Skeletal muscle tissue (tissue), 4 donors: ENCODE measurements around the gene DCT. TPM values are rescaled to one million over a fixed set of nuclear protein-coding genes. Genes with fewer than 3 reads are reported as not detected.

ENCODE experiments used
- H3K27ac ChIP-seq: one replicate; pipeline ENCODE4 v1.7.0; 2013; ENCODE audit warnings: mild to moderate bottlenecking, low read depth, low read length, inconsistent platforms
- H3K27me3 ChIP-seq, 3 donors: one replicate each; pipeline ENCODE4 v1.7.0; 2013; ENCODE audit warnings: low read length in 3 of 3; ENCODE audit not compliant: control insufficient read depth in 3 of 3, insufficient read depth in 3 of 3
- H3K36me3 ChIP-seq, 3 donors: one replicate each; pipeline ENCODE4 v1.7.0; 2013; ENCODE audit warnings: low read length in 3 of 3; ENCODE audit not compliant: control insufficient read depth in 3 of 3, insufficient read depth in 3 of 3
- H3K4me1 ChIP-seq, 3 donors: one replicate each; pipeline ENCODE4 v1.7.0; 2013; ENCODE audit warnings: low read length in 3 of 3, mild to moderate bottlenecking in 3 of 3; ENCODE audit not compliant: control insufficient read depth in 3 of 3, insufficient read depth in 3 of 3
- H3K4me3 ChIP-seq, 3 donors: one replicate each; pipeline ENCODE4 v1.7.0; 2013; ENCODE audit warnings: low read length in 3 of 3
- H3K9ac ChIP-seq, 3 donors: one replicate each; pipeline ENCODE4 v1.7.0; 2013; ENCODE audit warnings: low read length in 3 of 3, mild to moderate bottlenecking in 3 of 3, moderate library complexity in 2 of 3, low read depth in 1 of 3
- H3K9me3 ChIP-seq, 3 donors: one replicate each; pipeline ENCODE4 v1.7.0; 2013; ENCODE audit warnings: low read length in 3 of 3; ENCODE audit not compliant: control insufficient read depth in 3 of 3
- total RNA-seq: library from RNA; depleted of rRNA; stranded (reverse); fragments of >200 nt; gene quantifications from one replicate; pipeline ENCODE4 v1.2.3, GENCODE V29; 2014
- donor health status: Osteomylitis.

DCT gene
- total RNA-seq, 1 donor from 2014 or later = under 0.01 TPM

DNA sequence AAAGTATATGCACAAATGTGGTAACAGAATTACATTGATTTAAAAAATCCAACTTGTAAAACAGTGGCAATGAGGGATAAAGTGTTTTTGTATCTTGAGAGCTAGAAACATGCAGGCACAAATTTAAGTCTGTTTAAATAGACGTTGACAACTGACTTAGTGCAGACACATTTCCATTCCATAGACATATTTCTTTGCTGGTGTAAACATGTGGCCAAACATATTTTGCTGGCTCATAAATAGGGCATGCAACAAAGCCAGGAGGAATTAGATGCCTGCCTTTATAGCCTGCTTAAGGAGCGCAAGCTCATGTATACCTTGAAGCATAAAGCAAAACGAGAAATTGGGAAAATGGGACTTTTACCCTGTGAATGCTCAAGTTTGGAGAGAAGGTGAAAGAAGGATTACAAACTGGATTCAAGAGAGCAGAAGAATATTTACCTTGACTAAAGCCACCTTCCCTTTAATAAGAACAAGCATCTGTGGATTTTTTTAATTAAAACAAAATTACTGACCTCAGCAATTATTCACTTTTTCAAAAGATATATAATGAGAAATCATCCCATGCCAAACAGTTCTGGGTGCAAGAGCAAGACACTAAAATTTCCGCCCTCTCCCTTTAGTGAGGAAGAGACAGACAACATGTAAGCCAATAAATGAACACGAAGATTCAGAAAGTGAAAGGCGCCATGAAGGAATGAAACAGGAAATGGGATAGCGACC lies 71.0 kb downstream of the DCT start:
- Histone ChIP-seq H3K9me3 (no peaks in the 10 kb centered on the region), H3K4me1 (no peaks in the 10 kb centered on the region), H3K36me3 (no peaks in the 10 kb centered on the region), H3K9ac (no peak overlapping the region), H3K27ac (no peak overlapping the region), H3K27me3 (no peaks in the 10 kb centered on the region), H3K4me3 (no peak overlapping the region)

DNA sequence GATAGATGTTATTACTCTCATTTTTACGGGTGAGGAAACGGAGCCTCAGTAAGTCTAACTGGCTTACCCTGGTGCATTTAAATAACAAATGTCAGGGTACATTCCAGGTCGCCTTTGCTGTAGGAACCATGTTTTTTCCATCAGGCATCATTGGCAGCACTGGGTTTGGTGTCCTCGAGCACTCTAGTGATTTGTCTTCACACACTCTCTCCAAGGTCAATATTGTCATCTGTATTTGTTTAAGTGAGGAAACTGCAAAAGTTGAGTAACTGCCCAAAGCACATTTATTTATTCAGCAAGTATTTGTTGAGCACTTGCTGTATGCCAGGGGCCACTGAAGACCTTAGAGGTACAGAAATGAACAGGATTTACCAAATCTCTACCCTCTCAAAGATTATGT lies 78.6 kb downstream of the DCT start:
- Histone ChIP-seq H3K4me1 (no peaks in the 10 kb centered on the region), H3K36me3 (no peaks in the 10 kb centered on the region), H3K27me3 (no peaks in the 10 kb centered on the region), H3K4me3 (no peak overlapping the region), H3K9me3 (no peaks in the 10 kb centered on the region), H3K27ac (no peak overlapping the region), H3K9ac (no peak overlapping the region)

DNA sequence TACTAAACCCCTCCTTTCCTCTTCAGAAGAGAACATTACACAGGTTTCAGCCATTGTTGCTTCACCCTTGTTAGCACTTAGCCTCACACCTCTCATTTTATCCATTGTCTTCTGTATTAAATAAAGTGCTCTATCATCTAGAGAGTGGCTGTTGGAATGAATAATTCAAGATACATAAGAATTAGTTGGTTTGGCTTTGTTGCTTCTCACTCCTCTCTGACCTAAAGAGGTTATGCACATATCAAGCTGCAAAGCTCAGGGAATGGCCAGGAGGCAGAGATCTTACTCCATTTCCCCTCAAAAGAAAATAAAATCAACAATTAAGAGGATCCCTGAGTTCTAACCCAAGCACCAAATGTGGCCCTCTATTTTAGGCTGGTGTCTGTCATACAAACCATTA lies 79.7 kb downstream of the DCT start:
- Histone ChIP-seq H3K9me3 (no peaks in the 10 kb centered on the region), H3K27me3 (no peaks in the 10 kb centered on the region), H3K36me3 (no peaks in the 10 kb centered on the region), H3K4me3 (no peak overlapping the region), H3K9ac (no peak overlapping the region), H3K4me1 (no peaks in the 10 kb centered on the region), H3K27ac (no peak overlapping the region)

DNA sequence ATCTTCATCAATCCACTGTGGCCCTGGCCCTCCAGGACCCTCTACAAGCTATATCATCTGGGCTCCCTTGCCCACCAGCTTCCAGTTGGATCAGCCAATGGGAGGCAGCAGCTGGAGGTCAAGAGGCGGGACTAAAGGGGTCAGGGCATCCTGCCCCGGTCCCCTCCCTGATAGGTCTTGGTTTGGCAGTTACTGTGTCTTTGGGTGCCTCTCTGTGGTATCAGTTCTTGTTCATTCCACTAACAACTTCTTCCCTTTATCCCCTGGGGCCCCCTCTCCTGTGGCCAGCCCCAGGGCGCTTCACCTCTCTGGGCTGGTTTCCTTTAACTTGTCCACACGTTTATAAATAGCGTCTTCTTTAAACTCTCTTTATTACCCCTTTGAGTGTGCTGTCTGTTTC lies 83.6 kb downstream of the DCT start:
- Histone ChIP-seq H3K27ac (no peak overlapping the region), H3K9ac (no peak overlapping the region), H3K9me3 (no peaks in the 10 kb centered on the region), H3K27me3 (no peaks in the 10 kb centered on the region), H3K36me3 (no peaks in the 10 kb centered on the region), H3K4me1 (no peaks in the 10 kb centered on the region), H3K4me3 (no peak overlapping the region)

DNA sequence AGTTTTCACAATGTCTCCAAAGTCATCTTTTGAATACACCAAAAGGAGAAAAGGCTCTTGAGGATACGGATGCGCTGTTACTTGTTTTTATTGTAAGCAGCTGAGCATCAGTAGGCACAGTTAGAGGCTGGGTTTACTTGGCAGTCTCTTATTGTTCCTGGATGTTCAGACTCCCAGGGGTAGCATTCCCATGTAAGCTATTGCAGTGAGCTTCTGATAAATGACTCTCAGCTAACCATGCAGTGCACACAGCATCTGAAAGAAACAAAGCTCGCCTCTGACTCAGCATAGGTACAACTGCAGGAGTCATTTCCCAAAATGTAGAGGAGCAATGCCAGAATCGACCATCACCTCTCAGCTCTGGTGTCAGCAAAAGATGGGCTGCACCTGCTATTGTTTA lies 84.8 kb downstream of the DCT start:
- Histone ChIP-seq H3K4me3 (no peak overlapping the region), H3K9ac (no peak overlapping the region), H3K9me3 (no peaks in the 10 kb centered on the region), H3K27me3 (no peaks in the 10 kb centered on the region), H3K4me1 (no peaks in the 10 kb centered on the region), H3K27ac (no peak overlapping the region), H3K36me3 (no peaks in the 10 kb centered on the region)

DNA sequence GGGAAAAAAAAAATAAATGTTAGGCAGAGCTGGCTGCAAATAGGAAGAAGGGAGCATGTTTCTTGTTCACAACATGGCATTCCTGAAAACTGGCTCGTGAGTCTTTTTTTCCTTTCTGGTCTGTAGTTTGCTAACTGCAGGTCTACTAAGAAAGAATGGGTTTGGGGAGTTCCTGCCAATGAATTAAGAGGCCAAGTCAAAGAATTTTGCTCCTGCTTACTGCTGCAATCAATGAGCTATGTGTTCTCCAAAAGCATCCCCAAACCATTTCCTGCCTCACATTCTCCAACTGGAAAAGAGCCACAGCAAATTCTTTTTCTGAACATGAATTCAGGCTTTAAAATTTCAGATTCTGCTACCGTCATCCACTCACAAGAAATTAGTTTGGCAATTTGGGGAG lies 88.6 kb downstream of the DCT start:
- H3K27me3 ChIP-seq = no peaks in the 10 kb centered on the region
- H3K9ac ChIP-seq = no peak overlapping the region
- H3K27ac ChIP-seq = no peak overlapping the region
- no peak overlapping the region for H3K4me3 ChIP-seq
- no peaks in the 10 kb centered on the region for H3K9me3 ChIP-seq
- H3K4me1 ChIP-seq = no peaks in the 10 kb centered on the region
- no peaks in the 10 kb centered on the region for H3K36me3 ChIP-seq

DNA sequence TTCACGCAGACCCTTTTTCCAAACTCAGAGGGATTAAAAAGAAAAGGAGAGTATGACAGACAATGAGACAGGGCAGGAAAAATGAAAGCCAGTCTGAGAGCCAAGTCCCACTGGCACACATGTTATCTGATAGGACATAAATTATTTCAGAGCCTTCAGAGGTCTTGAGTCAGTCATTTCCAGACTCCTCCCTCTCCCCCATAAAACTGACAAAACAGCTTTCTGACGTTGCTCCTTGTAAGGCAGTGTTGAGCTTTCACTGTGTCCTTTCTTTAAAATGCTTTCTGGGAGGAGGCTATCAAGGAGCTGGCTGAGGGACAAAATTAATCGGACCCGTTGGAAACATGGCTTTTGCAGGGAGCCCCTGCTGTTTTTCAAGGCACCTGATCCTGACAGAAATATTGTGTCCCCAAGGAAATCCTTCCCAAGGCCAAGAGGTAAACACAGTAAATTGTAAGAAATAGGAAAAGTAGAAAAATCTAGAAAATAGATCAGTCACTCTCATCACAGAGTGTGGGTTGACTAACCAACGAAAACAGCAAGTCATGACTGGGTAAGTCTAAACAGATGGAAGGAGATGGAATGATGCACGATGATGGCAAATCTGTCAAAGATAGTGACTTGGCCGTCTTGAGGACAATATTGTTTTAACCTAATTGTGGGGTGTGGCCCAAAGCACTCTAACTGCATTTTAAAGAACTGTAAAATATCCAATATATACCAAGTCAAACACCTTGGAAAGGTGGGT lies 89.7 kb downstream of the DCT start:
- H3K36me3 ChIP-seq = no peaks in the 10 kb centered on the region
- H3K9ac ChIP-seq = no peak overlapping the region
- no peak overlapping the region for H3K4me3 ChIP-seq
- no peaks in the 10 kb centered on the region for H3K4me1 ChIP-seq
- H3K27me3 ChIP-seq = no peaks in the 10 kb centered on the region
- no peak overlapping the region for H3K27ac ChIP-seq
- H3K9me3 ChIP-seq = no peaks in the 10 kb centered on the region

DNA sequence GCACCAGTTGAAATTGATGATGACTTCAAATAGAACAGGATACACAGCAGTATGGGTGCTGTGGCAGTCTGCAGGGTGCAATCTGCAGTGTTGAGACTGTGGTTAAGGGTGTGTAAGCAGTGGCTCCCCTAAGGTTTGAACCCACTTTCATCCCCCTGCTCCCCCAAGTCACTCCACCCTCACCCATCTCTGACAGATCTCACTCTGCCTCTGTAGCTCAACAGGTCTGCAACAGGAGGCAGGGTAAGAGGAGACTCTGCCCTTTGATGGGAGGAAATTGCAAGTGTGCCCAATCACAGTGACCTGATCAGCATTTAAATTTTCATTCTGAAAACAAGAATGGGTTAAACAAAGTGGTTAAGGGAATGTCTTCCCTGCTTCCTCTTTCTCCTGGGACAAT lies 92.4 kb downstream of the DCT start:
- Histone ChIP-seq H3K4me1 (no peaks in the 10 kb centered on the region), H3K27me3 (no peaks in the 10 kb centered on the region), H3K9me3 (no peaks in the 10 kb centered on the region), H3K27ac (no peak overlapping the region), H3K4me3 (no peak overlapping the region), H3K36me3 (no peaks in the 10 kb centered on the region), H3K9ac (no peak overlapping the region)

Other genes starting within 250 kb of the DCT start
- 12.0 TPM for gene TGDS, start 116.5 kb upstream of the DCT start, total RNA-seq
- gene GPR180, start 122.2 kb upstream of the DCT start, total RNA-seq = 6.3 TPM
- not detected for gene SOX21, start 232.9 kb upstream of the DCT start, total RNA-seq